Femur (tissue), 1 donor: ENCODE measurements around the gene RCSD1.

ENCODE experiments used
- DNase-seq: peaks from one replicate; pipeline ENCODE4 v3.0.0-alpha.2; 2017

The RCSD1 gene

GRCh38 chr1:167618789-167619188 is 11.2 kb upstream of the RCSD1 start:
- DNase-seq: no peak

- DNase-seq: no peak
Measured at GRCh38 chr1:167620002-167620401, 10.0 kb upstream of the RCSD1 start.

GRCh38 chr1:167621780-167622313 is 8.2 kb upstream of the RCSD1 start:
- no peak for DNase-seq

GRCh38 chr1:167623951-167624350 is 6.1 kb upstream of the RCSD1 start:
- DNase-seq: no peak

GRCh38 chr1:167625040-167625823 is 4.8 kb upstream of the RCSD1 start:
- DNase-seq: no peak

- no peak for DNase-seq
Measured at GRCh38 chr1:167627615-167627864, 2.5 kb upstream of the RCSD1 start.

GRCh38 chr1:167627865-167628641 is 2.0 kb upstream of the RCSD1 start:
- peak; percentile 55 for DNase-seq

- DNase-seq: no peak
Measured at GRCh38 chr1:167628741-167629515, 1.1 kb upstream of the RCSD1 start.

GRCh38 chr1:167630568-167631385 is 745 bp downstream of the RCSD1 start:
- DNase-seq: no peak

- DNase-seq: no peak
Measured at GRCh38 chr1:167631386-167631935, 1.4 kb downstream of the RCSD1 start.

GRCh38 chr1:167631936-167632614 is 2.0 kb downstream of the RCSD1 start:
- DNase-seq: no peak

GRCh38 chr1:167633258-167633944 is 3.4 kb downstream of the RCSD1 start:
- no peak for DNase-seq

- no peak for DNase-seq
Measured at GRCh38 chr1:167634435-167634834, 4.4 kb downstream of the RCSD1 start.

GRCh38 chr1:167635156-167635648 is 5.2 kb downstream of the RCSD1 start:
- DNase-seq: peak; percentile 53

GRCh38 chr1:167635941-167636340 is 5.9 kb downstream of the RCSD1 start:
- DNase-seq: no peak

- DNase-seq: no peak
Measured at GRCh38 chr1:167638064-167638463, 8.0 kb downstream of the RCSD1 start.

- no peak for DNase-seq
Measured at GRCh38 chr1:167640051-167640450, 10.0 kb downstream of the RCSD1 start.

- no peak for DNase-seq
Measured at GRCh38 chr1:167641786-167642500, 11.9 kb downstream of the RCSD1 start.

GRCh38 chr1:167642501-167642826 is 12.4 kb downstream of the RCSD1 start:
- DNase-seq: no peak

GRCh38 chr1:167643441-167643840 is 13.4 kb downstream of the RCSD1 start:
- DNase-seq: no peak
